Measurements from ENCODE around the gene PSMC3. TPM values are rescaled to one million over a fixed set of nuclear protein-coding genes. Genes with fewer than 3 reads are reported as not detected.

The PSMC3 gene
- total and polyA plus RNA-seq, 2 donors (not counting 1 experiment from before 2014, with no cell fraction given): 36.7 to 62.7 TPM

- no peak overlapping the region for H3K9ac ChIP-seq (ENCODE audit: low read length)
- DNase-seq: peak; percentile 19
- H3K4me1 ChIP-seq (ENCODE audit: control insufficient read depth in 2 of 2, insufficient read depth in 2 of 2, low read length in 2 of 2): peaks cover 43 to 67% of the 10 kb centered on the region in 2 donors
- Mint-ChIP-seq H3K9me3 (ENCODE audit: insufficient read depth) (no peaks in the 10 kb centered on the region), H3K27me3 (no peaks in the 10 kb centered on the region), H3K27ac (peak overlapping the region; percentile 98), H3K4me3 (no peak overlapping the region), H3K4me1 (peaks cover 57% of the 10 kb centered on the region)
- H2AFZ ChIP-seq (ENCODE audit: insufficient read depth, low read depth, low read length, poor library complexity, severe bottlenecking): no peak overlapping the region
- no peaks in the 10 kb centered on the region for H3K9me3 ChIP-seq (ENCODE audit: control extremely low read depth in 1 of 3, control insufficient read depth in 2 of 3, insufficient read depth in 1 of 3, low read length in 2 of 3)
- intact Hi-C loops (cut with micrococcal nuclease): no loop called here
- 97% methylated on average over 14 of the region's 16 CpGs for WGBS (ENCODE audit: insufficient coverage)
- no peak overlapping the region for H3K4me2 ChIP-seq (replicated peaks; ENCODE audit: low read depth, low read length, poor library complexity, severe bottlenecking)
- H3K36me3 ChIP-seq (replicated peaks in 1 of 2; ENCODE audit: control extremely low read depth in 1 of 2, control insufficient read depth in 1 of 2, extremely low read depth in 1 of 2, insufficient read depth in 2 of 2, low read length in 1 of 2): no peaks in the 10 kb centered on the region
- no peak for TF ChIP-seq EZH2 (IDR thresholded peaks at IDR 0.05; ENCODE audit: borderline replicate concordance, insufficient read depth, low read depth, low read length, poor library complexity, severe bottlenecking)
- TF ChIP-seq, protein P1, sequence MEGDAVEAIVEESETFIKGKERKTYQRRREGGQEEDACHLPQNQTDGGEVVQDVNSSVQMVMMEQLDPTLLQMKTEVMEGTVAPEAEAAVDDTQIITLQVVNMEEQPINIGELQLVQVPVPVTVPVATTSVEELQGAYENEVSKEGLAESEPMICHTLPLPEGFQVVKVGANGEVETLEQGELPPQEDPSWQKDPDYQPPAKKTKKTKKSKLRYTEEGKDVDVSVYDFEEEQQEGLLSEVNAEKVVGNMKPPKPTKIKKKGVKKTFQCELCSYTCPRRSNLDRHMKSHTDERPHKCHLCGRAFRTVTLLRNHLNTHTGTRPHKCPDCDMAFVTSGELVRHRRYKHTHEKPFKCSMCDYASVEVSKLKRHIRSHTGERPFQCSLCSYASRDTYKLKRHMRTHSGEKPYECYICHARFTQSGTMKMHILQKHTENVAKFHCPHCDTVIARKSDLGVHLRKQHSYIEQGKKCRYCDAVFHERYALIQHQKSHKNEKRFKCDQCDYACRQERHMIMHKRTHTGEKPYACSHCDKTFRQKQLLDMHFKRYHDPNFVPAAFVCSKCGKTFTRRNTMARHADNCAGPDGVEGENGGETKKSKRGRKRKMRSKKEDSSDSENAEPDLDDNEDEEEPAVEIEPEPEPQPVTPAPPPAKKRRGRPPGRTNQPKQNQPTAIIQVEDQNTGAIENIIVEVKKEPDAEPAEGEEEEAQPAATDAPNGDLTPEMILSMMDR (IDR thresholded peaks at IDR 0.05): no peak
- no peaks in the 10 kb centered on the region for H4K20me1 ChIP-seq (ENCODE audit: control insufficient read depth, insufficient read depth, low read length, poor library complexity, severe bottlenecking)
- ATAC-seq (ENCODE audit: low read depth): no peak
- no peaks in the 10 kb centered on the region for H3K27me3 ChIP-seq (replicated peaks in 1 of 4; ENCODE audit: control extremely low read depth in 1 of 4, control insufficient read depth in 3 of 4, insufficient read depth in 4 of 4, low read length in 3 of 4)
- H3K4me3 ChIP-seq (ENCODE audit: control extremely low read depth in 1 of 5, extremely low read depth in 1 of 5, insufficient read depth in 1 of 5, low read depth in 2 of 5, low read length in 4 of 5): no peak overlapping the region
- CTCF ChIA-PET: interaction anchor here (1.4 to 5.7 kb wide), 5 partner anchors 13 to 20 kb away, joined by 4 to 72 read pairs (median 10); partner anchors contain the start of gene SPI1
- H3K79me2 ChIP-seq (ENCODE audit: control insufficient read depth, insufficient read depth, low read length): peaks cover 34% of the 10 kb centered on the region
- POLR2A ChIA-PET: interaction anchor here (0.6 to 4.1 kb wide), 5 partner anchors 9 to 211 kb away, joined by 3 to 39 read pairs (median 6); partner anchors contain the start of gene SPI1
- no peak overlapping the region for H3K27ac ChIP-seq (ENCODE audit: low read length in 2 of 2)
Observed at GRCh38 chr11:47391711-47392432, 34.4 kb downstream of the PSMC3 start.

- ChIA-PET CTCF (interaction anchor here (1.4 to 5.7 kb wide), 5 partner anchors 12 to 20 kb away, joined by 4 to 72 read pairs (median 10); partner anchors contain the start of gene SPI1), POLR2A (interaction anchor here (0.5 to 4.1 kb wide), 4 partner anchors 9 to 757 kb away, joined by 3 to 39 read pairs (median 4); partner anchors contain the start of gene SPI1)
- Mint-ChIP-seq H3K4me1 (peaks cover 57% of the 10 kb centered on the region), H3K4me3 (no peak overlapping the region), H3K27me3 (no peaks in the 10 kb centered on the region), H3K9me3 (ENCODE audit: insufficient read depth) (no peaks in the 10 kb centered on the region), H3K27ac (peak overlapping the region; percentile 74)
- TF ChIP-seq, protein P1 (IDR thresholded peaks at IDR 0.05): no peak
- TF ChIP-seq EZH2 (IDR thresholded peaks at IDR 0.05; ENCODE audit: borderline replicate concordance, insufficient read depth, low read depth, low read length, poor library complexity, severe bottlenecking): no peak
- H4K20me1 ChIP-seq (ENCODE audit: control insufficient read depth, insufficient read depth, low read length, poor library complexity, severe bottlenecking): no peaks in the 10 kb centered on the region
- ATAC-seq (ENCODE audit: low read depth): no peak
- intact Hi-C loops (cut with micrococcal nuclease): no loop called here
- no peak overlapping the region for H3K4me2 ChIP-seq (replicated peaks; ENCODE audit: low read depth, low read length, poor library complexity, severe bottlenecking)
- no peaks in the 10 kb centered on the region for H3K27me3 ChIP-seq (replicated peaks in 1 of 4; ENCODE audit: control extremely low read depth in 1 of 4, control insufficient read depth in 3 of 4, insufficient read depth in 4 of 4, low read length in 3 of 4)
- DNase-seq: peak; percentile 45
- H3K4me1 ChIP-seq (ENCODE audit: control insufficient read depth in 2 of 2, insufficient read depth in 2 of 2, low read length in 2 of 2): peaks cover 42 to 63% of the 10 kb centered on the region in 2 donors
- H3K9ac ChIP-seq (ENCODE audit: low read length): no peak overlapping the region
- H3K36me3 ChIP-seq (replicated peaks in 1 of 2; ENCODE audit: control extremely low read depth in 1 of 2, control insufficient read depth in 1 of 2, extremely low read depth in 1 of 2, insufficient read depth in 2 of 2, low read length in 1 of 2): no peaks in the 10 kb centered on the region
- no peak overlapping the region for H2AFZ ChIP-seq (ENCODE audit: insufficient read depth, low read depth, low read length, poor library complexity, severe bottlenecking)
- H3K4me3 ChIP-seq (ENCODE audit: control extremely low read depth in 1 of 5, extremely low read depth in 1 of 5, insufficient read depth in 1 of 5, low read depth in 2 of 5, low read length in 4 of 5): no peak overlapping the region
- 90% methylated on average over 11 of the region's 11 CpGs for WGBS (ENCODE audit: insufficient coverage)
- H3K79me2 ChIP-seq (ENCODE audit: control insufficient read depth, insufficient read depth, low read length): peaks cover 34% of the 10 kb centered on the region
- no peaks in the 10 kb centered on the region for H3K9me3 ChIP-seq (ENCODE audit: control extremely low read depth in 1 of 3, control insufficient read depth in 2 of 3, insufficient read depth in 1 of 3, low read length in 2 of 3)
- H3K27ac ChIP-seq (ENCODE audit: low read length in 2 of 2): peak overlapping the region in 1 of 2 donors; percentile 5
Observed at GRCh38 chr11:47391077-47391583, 35.1 kb downstream of the PSMC3 start.
